ENCODE results near the gene ZDHHC22. TPM values are rescaled to one million over a fixed set of nuclear protein-coding genes. Genes with fewer than 3 reads are reported as not detected.

ZDHHC22 gene
- total RNA-seq, 2 experiments from 2014 or later: not detected

GRCh38 chr14:77148510-77149231 is 7.1 kb upstream of the ZDHHC22 start:
- H3K27ac Mint-ChIP-seq: no peak overlapping the region
- peaks cover 45% of the 10 kb centered on the region for H3K27me3 Mint-ChIP-seq
- no peaks in the 10 kb centered on the region for H3K4me1 Mint-ChIP-seq
- H3K36me3 Mint-ChIP-seq: no peaks in the 10 kb centered on the region
- H3K9me3 Mint-ChIP-seq: no peaks in the 10 kb centered on the region
- ATAC-seq (ENCODE audit: low read depth) (no peak), DNase-seq (no peak)
- POLR2A ChIA-PET: no interaction called here
- H3K4me3 Mint-ChIP-seq: no peak overlapping the region

DNA sequence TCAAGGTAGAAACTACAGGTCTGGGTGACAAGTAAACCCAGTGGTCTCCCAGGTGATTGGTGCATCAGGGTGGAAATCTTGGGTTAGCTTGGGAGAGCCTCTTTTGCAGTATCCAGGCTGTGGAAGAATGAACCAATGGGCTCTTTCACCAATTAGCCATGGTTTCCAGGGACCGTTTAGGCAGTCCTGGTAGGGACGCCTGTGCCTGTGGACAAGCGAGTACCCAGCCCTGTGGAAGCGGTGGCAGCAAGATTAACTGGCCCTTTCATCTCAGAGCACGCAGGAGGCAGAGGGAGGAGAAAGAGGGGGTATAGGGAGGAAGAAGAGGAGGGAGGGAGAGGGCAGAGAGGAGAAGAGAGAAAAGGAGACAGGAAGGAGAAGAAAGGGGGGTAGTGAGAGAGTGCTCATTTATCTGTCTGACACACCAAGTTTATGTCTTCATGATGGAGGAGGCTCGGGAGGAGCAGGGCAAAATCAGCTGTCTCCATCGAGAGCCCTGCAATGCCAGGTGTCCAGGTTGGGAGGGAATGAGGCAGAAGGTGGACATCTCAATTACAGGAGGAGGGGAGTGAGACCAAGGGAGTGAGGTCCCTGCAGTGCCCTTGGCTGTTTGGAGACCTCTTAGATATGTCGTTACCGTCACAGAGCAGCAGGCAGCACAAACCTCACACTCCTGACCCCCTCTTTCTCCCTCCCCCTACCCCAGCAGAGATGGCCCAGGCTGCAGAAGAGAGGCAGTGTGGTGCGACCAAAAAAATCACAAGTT is 4.6 kb upstream of the ZDHHC22 start:
- H3K4me3 Mint-ChIP-seq: no peak overlapping the region
- peaks cover 63% of the 10 kb centered on the region for H3K27me3 Mint-ChIP-seq
- H3K9me3 Mint-ChIP-seq: no peaks in the 10 kb centered on the region
- peaks cover 3% of the 10 kb centered on the region for H3K4me1 Mint-ChIP-seq
- ATAC-seq (ENCODE audit: low read depth): no peak
- no peaks in the 10 kb centered on the region for H3K36me3 Mint-ChIP-seq
- POLR2A ChIA-PET: no interaction called here
- no peak overlapping the region for H3K27ac Mint-ChIP-seq
- DNase-seq: no peak

GRCh38 chr14:77144412-77145115 is 3.0 kb upstream of the ZDHHC22 start:
- Mint-ChIP-seq H3K36me3 (no peaks in the 10 kb centered on the region), H3K4me1 (peaks cover 7% of the 10 kb centered on the region), H3K4me3 (no peak overlapping the region), H3K27me3 (peaks cover 74% of the 10 kb centered on the region), H3K9me3 (no peaks in the 10 kb centered on the region), H3K27ac (no peak overlapping the region)
- DNase-seq (no peak), ATAC-seq (ENCODE audit: low read depth) (no peak)
- POLR2A ChIA-PET: no interaction called here

DNA sequence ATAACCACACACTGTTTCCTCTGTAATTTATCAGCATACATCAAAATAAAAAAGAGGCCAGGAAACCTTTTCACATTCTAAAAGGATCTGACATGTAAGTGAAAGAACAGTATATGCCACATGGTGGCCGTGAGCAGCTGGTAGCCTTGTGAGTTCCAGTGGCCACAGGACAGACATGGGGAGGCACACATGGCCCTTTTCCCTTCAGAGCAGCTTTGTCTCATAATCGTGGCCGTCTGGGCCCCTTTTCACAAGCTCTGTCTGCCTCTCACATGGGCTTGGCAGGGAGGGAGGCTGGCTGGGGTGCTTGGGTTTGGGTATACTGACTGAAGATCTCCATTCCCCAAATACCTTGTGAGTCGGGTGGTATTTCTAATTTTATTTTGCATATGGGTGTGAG is 1.5 kb upstream of the ZDHHC22 start:
- Mint-ChIP-seq H3K36me3 (no peaks in the 10 kb centered on the region), H3K4me1 (peaks cover 13% of the 10 kb centered on the region), H3K27ac (no peak overlapping the region), H3K4me3 (no peak overlapping the region), H3K27me3 (peaks cover 83% of the 10 kb centered on the region), H3K9me3 (no peaks in the 10 kb centered on the region)
- ATAC-seq (ENCODE audit: low read depth): no peak
- POLR2A ChIA-PET: no interaction called here
- no peak for DNase-seq

DNA sequence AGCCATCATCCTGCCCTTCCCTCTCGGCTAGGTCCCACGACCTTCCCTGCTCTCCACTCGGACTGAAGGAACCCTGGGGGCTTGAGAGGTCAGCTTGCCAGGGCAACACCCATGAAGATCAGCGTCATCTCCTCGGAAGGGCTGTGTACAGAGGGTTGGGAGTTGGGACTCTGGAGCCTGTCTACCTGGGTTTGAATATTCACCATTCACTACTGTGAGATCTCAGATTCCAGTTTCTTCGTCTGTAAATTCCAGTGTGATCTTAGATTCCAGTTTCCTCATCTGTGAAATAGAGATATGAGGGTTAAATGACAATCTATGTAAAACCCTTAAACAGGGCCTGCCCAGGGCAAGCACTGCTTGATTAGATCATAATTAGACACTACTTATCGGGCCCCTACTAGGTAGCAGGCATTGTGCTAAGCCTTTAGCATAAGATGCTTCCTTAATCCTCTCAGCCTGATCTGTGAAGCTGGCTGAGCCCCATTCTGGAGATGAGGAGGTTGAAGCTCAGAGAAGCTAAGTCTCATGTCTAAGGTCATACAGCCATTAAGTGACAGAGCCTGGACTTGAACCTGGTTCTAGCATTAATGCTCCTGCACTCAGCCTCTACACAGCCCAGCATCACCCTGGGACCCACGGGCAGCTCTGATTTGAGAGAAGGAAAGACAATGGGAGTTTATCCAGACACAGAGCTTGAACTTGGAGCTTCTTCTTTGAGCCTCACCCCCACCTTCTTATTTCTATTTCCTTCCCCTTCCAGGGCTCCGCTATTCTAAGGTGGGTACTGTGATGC is 612 bp upstream of the ZDHHC22 start:
- POLR2A ChIA-PET: no interaction called here
- H3K9me3 Mint-ChIP-seq: no peaks in the 10 kb centered on the region
- ATAC-seq (ENCODE audit: low read depth) (no peak), DNase-seq (no peak)
- H3K4me3 Mint-ChIP-seq: peak overlapping the region; percentile 20
- H3K36me3 Mint-ChIP-seq: no peaks in the 10 kb centered on the region
- peaks cover 85% of the 10 kb centered on the region for H3K27me3 Mint-ChIP-seq
- H3K27ac Mint-ChIP-seq: no peak overlapping the region
- H3K4me1 Mint-ChIP-seq: peaks cover 13% of the 10 kb centered on the region

- DNase-seq (no peak), ATAC-seq (ENCODE audit: low read depth) (no peak)
- H3K4me3 Mint-ChIP-seq: peak overlapping the region; percentile 52
- peaks cover 79% of the 10 kb centered on the region for H3K27me3 Mint-ChIP-seq
- H3K9me3 Mint-ChIP-seq: no peaks in the 10 kb centered on the region
- no peaks in the 10 kb centered on the region for H3K36me3 Mint-ChIP-seq
- POLR2A ChIA-PET: no interaction called here
- H3K4me1 Mint-ChIP-seq: peaks cover 13% of the 10 kb centered on the region
- H3K27ac Mint-ChIP-seq: no peak overlapping the region
Observed at GRCh38 chr14:77140359-77141213, 1.0 kb downstream of the ZDHHC22 start.

DNA sequence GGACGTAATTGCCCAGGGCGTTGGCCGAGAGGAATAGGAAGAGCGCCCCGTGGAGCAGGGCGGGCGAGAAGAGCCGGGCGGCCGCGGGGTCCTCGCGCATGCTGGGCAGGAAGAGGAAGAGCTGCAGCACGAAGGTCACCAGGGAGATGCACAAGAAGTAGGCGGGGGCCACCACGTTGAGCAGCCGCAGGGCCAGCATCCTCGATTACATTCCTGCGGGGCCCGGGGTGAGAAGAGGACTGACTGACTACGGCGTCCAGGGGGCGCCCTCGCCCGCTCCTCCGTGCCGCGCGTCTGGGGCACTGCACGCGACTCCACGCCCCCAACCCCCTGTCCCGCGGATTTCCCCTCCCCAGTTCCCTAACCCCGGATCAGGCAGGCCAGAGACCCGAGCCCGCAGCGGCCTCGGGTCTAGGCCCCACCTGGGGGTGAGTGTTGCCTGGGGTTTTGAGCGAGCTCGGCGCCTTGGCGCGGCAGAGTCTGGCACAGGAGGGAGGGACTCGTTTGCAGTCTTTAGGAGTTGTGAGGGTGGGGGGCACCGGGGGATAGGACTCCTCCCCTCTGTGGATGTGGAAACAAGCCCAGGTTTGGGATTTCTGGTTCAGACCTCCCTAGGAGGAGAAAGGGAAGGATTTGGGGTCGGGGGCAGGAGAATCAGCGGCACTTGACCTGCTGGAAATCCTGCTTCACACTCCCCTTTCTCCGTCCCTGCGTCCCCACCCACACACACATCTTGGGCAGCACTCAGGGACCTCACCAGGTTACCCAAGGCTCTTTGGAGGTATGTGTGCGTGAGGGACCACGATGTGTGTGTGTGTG is 1.8 kb downstream of the ZDHHC22 start:
- no peaks in the 10 kb centered on the region for H3K9me3 Mint-ChIP-seq
- H3K4me1 Mint-ChIP-seq: peaks cover 13% of the 10 kb centered on the region
- H3K27ac Mint-ChIP-seq: no peak overlapping the region
- H3K27me3 Mint-ChIP-seq: peaks cover 79% of the 10 kb centered on the region
- ATAC-seq (ENCODE audit: low read depth): peak; percentile 83
- POLR2A ChIA-PET: no interaction called here
- peak overlapping the region; percentile 53 for H3K4me3 Mint-ChIP-seq
- no peaks in the 10 kb centered on the region for H3K36me3 Mint-ChIP-seq
- peak; percentile 69 for DNase-seq

GRCh38 chr14:77139022-77139421 is 2.6 kb downstream of the ZDHHC22 start:
- Mint-ChIP-seq H3K27me3 (peaks cover 78% of the 10 kb centered on the region), H3K9me3 (no peaks in the 10 kb centered on the region), H3K27ac (no peak overlapping the region), H3K4me3 (peak overlapping the region; percentile 53), H3K36me3 (no peaks in the 10 kb centered on the region), H3K4me1 (peaks cover 13% of the 10 kb centered on the region)
- POLR2A ChIA-PET: no interaction called here
- no peak for DNase-seq
- no peak for ATAC-seq (ENCODE audit: low read depth)

DNA sequence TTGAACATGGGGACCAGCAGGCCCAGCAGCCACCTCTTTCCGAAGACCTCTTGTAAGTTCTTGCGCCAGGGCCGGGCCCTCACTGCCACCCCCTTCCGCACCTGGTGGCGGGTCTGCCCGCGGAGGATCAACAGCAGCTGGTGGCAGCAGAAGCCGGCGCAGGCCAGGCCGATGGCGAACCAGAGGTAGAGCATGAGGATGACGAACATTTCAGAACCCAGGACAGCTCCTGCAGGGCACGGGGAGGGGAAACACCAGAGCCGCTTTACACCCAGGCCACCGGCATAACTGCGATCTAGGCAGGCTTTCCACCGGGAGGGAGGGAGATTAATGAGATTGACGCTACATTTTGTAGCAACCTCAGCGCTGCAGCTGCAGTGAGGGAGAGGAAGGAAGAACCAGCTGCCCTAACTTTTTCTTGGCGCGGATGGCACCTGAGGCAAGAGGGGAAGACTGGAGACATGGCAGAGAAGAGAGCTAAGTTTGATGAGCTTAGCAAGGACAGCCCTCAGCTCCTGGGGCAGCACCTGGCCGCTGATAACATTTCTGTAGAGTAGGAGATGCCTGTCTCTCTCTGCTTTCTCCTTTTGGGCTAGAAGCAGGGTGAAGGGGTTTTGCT is 7.8 kb downstream of the ZDHHC22 start:
- Mint-ChIP-seq H3K27ac (no peak overlapping the region), H3K27me3 (peaks cover 64% of the 10 kb centered on the region), H3K4me3 (no peak overlapping the region), H3K9me3 (no peaks in the 10 kb centered on the region), H3K36me3 (no peaks in the 10 kb centered on the region), H3K4me1 (peaks cover 2% of the 10 kb centered on the region)
- DNase-seq (peak; percentile 70), ATAC-seq (ENCODE audit: low read depth) (peak; percentile 90)
- POLR2A ChIA-PET: interaction anchor here (1.4 kb wide), 1 partner anchor 36 kb away, joined by 6 read pairs; the partner anchor contains the start of gene CIPC

- no peak overlapping the region for H3K4me3 Mint-ChIP-seq
- POLR2A ChIA-PET: no interaction called here
- H3K27ac Mint-ChIP-seq: no peak overlapping the region
- no peak for DNase-seq
- peaks cover 1% of the 10 kb centered on the region for H3K4me1 Mint-ChIP-seq
- H3K9me3 Mint-ChIP-seq: no peaks in the 10 kb centered on the region
- no peaks in the 10 kb centered on the region for H3K36me3 Mint-ChIP-seq
- peaks cover 61% of the 10 kb centered on the region for H3K27me3 Mint-ChIP-seq
- ATAC-seq (ENCODE audit: low read depth): no peak
Observed at GRCh38 chr14:77131871-77132486, 9.6 kb downstream of the ZDHHC22 start.

- POLR2A ChIA-PET: no interaction called here
- Mint-ChIP-seq H3K4me3 (no peak overlapping the region), H3K4me1 (peaks cover 1% of the 10 kb centered on the region), H3K9me3 (no peaks in the 10 kb centered on the region), H3K27me3 (peaks cover 60% of the 10 kb centered on the region), H3K36me3 (no peaks in the 10 kb centered on the region), H3K27ac (no peak overlapping the region)
- DNase-seq: no peak
- no peak for ATAC-seq (ENCODE audit: low read depth)
Observed at GRCh38 chr14:77131206-77131605, 10.4 kb downstream of the ZDHHC22 start.

Measured in activated naive CD8-positive, alpha-beta T cell treated with anti-CD3 and anti-CD28 coated beads, Interleukin-2, amount 10 ng/mL, durations not matched to agents 7 days and 5 days (primary cell).